GM19035 (cell line): Measurements from ENCODE around the gene PLD6.
"Not testable (repeated sequence)": the region's sequence is repeated elsewhere in the genome, so short reads cannot be mapped to it uniquely, and the experiment has no call there.

ENCODE experiments used
- ATAC-seq: cut with Tn5 transposase; IDR thresholded peaks from one replicate; pipeline ENCODE4 v1.9.1; 2021; ENCODE audit not compliant: unreplicated experiment

PLD6 gene

GRCh38 chr17:17201271-17201670 lies 4.9 kb downstream of the PLD6 start:
- ATAC-seq, result no peak

- ATAC-seq, result no peak
These were observed 5.3 kb downstream of the PLD6 start for GRCh38 chr17:17200831-17201230.

DNA sequence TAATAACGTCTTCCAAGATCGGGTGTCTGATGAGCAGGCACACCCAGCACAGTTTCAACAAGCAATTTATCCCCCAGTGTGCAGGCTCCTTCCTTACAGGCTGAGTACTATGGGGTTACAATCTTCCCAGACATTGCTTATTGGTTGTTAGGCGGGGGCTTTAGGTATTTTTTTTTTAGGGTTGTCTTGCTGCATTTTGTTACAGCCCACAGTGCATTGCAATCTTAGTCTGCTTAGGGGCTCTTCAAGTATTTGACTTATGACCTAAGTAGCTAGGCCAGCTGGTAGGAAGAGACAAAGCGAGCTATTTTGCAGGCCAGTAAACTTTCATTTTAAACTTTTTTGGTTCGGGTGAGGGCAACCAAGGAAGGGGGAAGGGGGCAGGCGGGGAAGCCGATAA lies 5.8 kb downstream of the PLD6 start:
- ATAC-seq, result no peak

- no peak for ATAC-seq
These were observed 7.9 kb downstream of the PLD6 start for GRCh38 chr17:17198281-17198680.

DNA sequence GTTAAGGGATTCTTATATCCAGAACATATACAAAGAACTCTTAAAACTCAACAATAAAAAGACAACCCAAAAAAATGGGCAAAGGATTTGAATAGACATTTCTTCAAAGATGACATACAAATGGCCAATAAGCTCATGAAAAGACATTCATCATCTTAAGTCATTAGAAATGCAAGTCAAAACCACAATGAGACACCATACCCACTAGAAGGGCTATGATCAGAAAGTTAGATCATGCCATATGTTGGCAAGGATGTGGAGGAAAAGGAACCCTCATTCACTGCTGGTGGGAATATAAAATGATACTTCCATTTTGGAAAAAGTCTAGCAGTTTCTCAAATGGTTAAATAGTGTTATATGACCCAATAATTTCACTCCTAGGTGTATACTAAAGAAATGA lies 9.4 kb downstream of the PLD6 start:
- ATAC-seq, result no peak

- ATAC-seq, result not testable (repeated sequence)
These were observed 10.7 kb downstream of the PLD6 start for GRCh38 chr17:17195466-17195865.

DNA sequence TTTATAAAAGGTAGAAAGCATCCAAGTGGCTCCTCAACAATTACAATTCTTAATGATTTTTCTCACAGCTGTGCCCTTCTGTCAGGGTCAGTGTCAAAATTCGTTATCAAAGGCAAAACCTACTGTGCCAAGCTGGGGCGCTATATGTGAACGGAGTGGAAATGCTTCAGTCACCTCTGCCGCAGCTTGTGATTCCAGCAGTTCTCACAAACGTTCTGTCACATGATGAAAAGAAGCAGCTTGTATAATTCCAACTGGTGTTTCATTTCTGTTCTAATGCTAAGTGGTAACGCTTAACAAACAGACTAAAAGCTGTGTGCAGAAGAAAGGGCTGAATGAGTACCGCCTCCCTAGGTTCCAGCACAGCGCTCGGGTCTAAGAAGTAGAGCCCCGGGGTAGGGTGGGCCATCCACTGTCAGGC lies 14.2 kb downstream of the PLD6 start:
- no peak for ATAC-seq

- ATAC-seq, result no peak
These were observed 14.8 kb downstream of the PLD6 start for GRCh38 chr17:17191346-17191792.

- no peak for ATAC-seq
These were observed 15.9 kb downstream of the PLD6 start for GRCh38 chr17:17190188-17190587.

- ATAC-seq, result no peak
These were observed 16.6 kb downstream of the PLD6 start for GRCh38 chr17:17189559-17189958.

DNA sequence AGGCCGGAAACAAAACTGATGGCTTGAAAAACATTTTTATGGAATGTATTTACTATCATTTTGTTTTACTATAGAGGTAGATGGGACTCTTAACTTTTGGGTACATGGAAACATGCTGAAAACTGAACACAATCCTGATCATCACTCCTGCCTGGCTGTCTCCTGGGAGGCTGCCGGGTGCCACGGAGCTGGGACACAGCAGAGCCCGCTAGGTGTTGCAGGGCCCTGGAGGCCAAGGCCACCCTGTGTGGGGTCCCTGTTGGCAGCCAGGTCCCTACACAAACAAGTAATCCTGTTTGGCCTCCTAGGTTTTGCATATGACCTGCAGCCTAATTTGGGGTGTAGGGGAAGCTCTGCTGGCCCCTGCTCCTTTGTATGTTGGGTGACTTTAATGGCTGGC lies 17.5 kb downstream of the PLD6 start:
- ATAC-seq, result no peak

- ATAC-seq, result no peak
These were observed 19.3 kb downstream of the PLD6 start for GRCh38 chr17:17186551-17187505.

DNA sequence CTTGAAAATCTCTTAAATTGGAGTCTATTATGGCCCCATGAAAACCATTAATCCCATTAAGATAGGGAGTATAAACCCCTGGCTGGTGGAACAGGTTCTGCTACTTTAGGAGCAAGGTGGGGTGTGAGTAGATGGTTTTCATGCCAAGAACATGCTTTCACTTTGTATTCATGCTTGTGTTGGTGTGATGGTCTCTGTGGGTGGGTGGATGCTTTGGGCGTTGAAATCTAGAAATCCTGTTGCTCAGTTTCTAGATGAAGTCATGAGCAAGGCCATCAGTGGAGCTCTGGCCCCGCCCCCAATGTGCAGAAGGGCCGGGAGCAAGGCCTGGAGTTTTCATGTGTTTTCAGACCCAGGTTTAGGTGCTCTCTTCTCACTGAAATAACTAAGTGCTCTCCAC lies 20.1 kb downstream of the PLD6 start:
- ATAC-seq, result no peak

GRCh38 chr17:17184985-17185757 lies 21.0 kb downstream of the PLD6 start:
- not testable (repeated sequence) for ATAC-seq

- no peak for ATAC-seq
These were observed 22.4 kb downstream of the PLD6 start for GRCh38 chr17:17183744-17184143.

DNA sequence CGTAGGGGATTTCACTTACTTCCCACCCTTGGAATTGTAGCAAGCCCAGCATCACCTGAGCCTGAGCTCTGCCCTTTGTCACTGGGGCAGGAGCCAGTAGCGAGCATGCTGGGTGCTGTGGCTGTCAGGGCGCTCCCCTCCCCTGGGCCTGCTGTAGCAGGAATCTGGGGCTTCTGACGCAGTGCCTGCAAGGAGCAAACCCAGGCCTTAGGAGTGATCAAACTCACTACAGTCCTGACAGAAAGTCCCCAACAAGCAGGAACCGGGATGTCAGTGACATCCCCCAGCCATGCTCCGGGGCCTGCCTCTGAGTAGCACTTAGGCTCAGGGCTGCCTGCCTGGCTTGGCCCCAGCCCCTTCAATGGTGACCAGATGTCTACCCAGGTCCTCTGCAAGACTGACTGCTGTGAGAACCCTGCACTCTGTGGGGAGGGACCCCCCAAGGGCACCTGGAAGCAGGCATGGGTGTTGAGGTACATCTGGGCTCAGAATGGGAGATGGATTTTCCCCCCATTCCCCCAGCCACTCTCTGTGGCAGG lies 23.5 kb downstream of the PLD6 start:
- ATAC-seq, result no peak

DNA sequence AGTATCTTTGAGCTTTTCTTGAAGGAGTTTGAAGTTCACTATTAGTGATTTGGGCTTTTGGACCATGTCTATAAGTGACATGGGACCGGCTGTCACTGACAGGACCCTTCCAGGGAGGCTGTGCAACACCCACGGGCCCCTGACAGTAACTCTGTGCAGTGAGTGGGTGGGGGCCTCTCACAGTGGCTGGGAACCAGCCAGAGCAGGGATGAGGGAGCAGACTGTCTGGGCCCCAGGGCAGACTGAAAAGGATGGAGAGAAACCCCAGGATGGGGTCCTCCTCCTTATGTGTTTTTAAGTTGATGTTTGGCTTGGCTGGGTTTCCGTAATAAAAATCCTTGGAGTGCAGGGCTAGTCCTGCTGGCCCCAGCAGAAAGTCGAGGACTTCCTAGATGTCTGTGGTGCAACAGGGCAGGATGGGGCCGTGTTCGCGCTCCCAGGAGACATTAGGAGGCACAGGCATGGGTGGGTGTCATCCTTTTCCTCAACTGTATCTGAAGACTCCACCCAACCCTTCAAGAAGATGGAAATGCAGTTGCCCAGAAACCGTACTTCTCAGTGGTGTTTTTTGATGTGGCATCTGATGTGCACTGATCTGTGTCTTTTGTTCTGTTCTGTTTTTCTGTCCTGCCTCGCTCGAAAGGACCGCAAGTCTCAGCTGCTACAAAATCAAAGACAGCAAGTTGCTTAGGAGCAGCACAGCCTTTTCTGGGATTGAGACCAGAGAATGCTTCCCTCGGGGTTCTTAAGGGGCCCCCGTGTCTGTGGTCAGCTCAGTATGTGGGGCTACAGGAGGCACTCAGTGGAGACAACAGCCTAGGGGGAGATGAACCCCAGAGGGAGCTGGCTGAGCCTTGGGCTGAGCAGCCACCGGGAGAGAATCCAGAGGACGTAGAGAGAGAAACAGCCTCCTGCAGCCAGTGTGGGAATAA lies 24.2 kb downstream of the PLD6 start:
- no peak for ATAC-seq

DNA sequence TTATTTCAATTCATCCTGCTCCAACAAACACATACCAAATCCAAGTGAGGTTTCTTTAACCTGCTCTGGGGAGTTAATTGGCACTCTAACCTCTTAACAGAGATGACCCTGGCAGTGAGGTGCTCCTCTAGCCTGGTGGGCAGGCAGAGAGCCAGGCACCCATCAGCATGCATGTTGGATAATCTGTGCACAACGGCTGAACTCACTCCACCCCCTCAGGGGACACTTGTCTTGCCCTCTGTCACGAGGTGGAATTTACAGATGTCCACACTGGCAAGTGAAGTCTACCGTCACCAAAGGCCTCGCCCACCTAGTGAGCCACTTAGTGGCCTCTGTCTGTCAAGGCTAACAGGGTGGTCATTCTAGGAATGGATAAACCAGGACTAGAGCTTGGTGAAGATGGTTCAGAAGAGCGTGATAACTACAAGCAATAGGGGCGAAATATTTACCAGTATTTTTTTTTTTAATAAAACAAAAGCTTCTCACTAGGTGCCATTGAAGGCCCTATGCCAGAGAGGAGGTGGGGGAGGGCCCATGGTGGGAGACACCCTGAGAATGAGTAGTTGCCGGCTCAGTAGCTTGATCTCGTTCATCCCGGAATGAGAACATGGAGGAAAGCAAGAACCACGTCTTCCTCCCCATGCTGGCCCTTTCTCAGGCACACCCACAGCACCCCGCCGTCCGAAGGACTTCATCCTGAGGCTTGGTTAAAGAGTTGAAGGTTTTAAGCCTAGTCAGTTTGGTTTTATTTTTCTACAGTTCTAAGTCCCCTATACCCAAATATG lies 25.2 kb downstream of the PLD6 start:
- ATAC-seq, result no peak

GRCh38 chr17:17180141-17180603 lies 26.0 kb downstream of the PLD6 start:
- no peak for ATAC-seq

DNA sequence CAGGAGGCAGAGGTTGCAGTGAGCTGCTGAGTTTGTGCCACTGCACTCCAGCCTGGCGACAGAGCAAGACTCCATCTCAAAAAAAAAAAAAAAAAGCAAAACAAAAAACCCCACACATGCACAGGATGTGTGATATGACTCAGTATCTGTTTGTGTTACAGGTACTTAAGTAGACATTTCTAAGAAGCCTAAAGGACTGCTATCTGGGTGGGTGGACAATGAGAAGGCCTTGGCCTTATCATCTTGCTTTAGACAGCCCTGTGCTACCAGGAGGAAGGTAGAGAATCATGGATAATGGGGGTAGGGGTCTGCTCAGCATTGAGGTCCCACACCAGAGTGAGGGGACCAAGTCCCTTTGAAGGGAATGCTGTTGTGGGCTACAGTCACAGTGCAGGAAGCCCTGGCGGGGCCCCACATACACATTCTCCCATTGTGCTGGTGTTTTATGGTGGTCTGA lies 26.7 kb downstream of the PLD6 start:
- peak; percentile 55 for ATAC-seq
